ENCODE results near the gene CHST8. TPM values are rescaled to one million over a fixed set of nuclear protein-coding genes. Genes with fewer than 3 reads are reported as not detected.

CHST8 gene
- total RNA-seq, 1 experiment from 2014 or later: 33.5 TPM

- TF ChIP-seq ELF4 (CRISPR knock-in tag; IDR thresholded peaks at IDR 0.05; ENCODE audit: low read depth): no peak
These were observed 174.6 kb downstream of the CHST8 start, which contains the start of gene KCTD15 (continued) for GRCh38 chr19:33796164-33796875.

- Mint-ChIP-seq H3K36me3 (peaks cover 19% of the 10 kb centered on the region), H3K4me3 (peak overlapping the region; percentile 87), H3K27ac (peak overlapping the region; percentile 92), H3K9me3 (no peaks in the 10 kb centered on the region), H3K4me1 (peaks cover 35% of the 10 kb centered on the region), H3K27me3 (ENCODE audit: low read depth) (no peaks in the 10 kb centered on the region)
- peak; percentile 71 for DNase-seq (ENCODE audit: low spot score)
- ChIA-PET CTCF (interaction anchor here (0.8 to 4.2 kb wide), 7 partner anchors 15 to 298 kb away, joined by 3 to 43 read pairs (median 6); no protein-coding TSS in a partner anchor), POLR2A (interaction anchor here (0.6 to 3.6 kb wide), 12 partner anchors 19 to 571 kb away, joined by 3 to 22 read pairs (median 3); no protein-coding TSS in a partner anchor)
- TF ChIP-seq JUN (CRISPR knock-in tag; IDR thresholded peaks at IDR 0.05) (no peak), ARID4B (CRISPR knock-in tag; IDR thresholded peaks at IDR 0.05; ENCODE audit: borderline replicate concordance) (0 out of 2 replicates have a peak, but pooled peaks have one; percentile 12), E2F5 (CRISPR knock-in tag; IDR thresholded peaks at IDR 0.05) (0 out of 2 replicates have a peak, but pooled peaks have one; percentile 43), ZNF423 (CRISPR knock-in tag; IDR thresholded peaks at IDR 0.05) (peak; percentile 95), ZMAT4 (CRISPR knock-in tag; IDR thresholded peaks at IDR 0.05) (no peak), SP1 (CRISPR knock-in tag; conservative IDR thresholded peaks at IDR 0.05) (peak; percentile 24; the same call in 1 of the 2 replicates), USF1 (CRISPR knock-in tag; IDR thresholded peaks at IDR 0.05) (0 out of 2 replicates have a peak, but pooled peaks have one; percentile 11)
- peak; percentile 14 for ATAC-seq
These were observed 176.3 kb downstream of the CHST8 start for GRCh38 chr19:33797802-33798671.

- ATAC-seq: no peak
- Mint-ChIP-seq H3K27ac (peak overlapping the region; percentile 92), H3K4me1 (peaks cover 29% of the 10 kb centered on the region), H3K27me3 (ENCODE audit: low read depth) (no peaks in the 10 kb centered on the region), H3K9me3 (no peaks in the 10 kb centered on the region), H3K4me3 (peak overlapping the region; percentile 87), H3K36me3 (peaks cover 19% of the 10 kb centered on the region)
- ChIA-PET CTCF (interaction anchor here (1.4 to 4.2 kb wide), 4 partner anchors 15 to 298 kb away, joined by 5 to 43 read pairs (median 8); no protein-coding TSS in a partner anchor), POLR2A (interaction anchor here (0.8 to 3.6 kb wide), 7 partner anchors 20 to 347 kb away, joined by 3 to 22 read pairs (median 3); no protein-coding TSS in a partner anchor)
- TF ChIP-seq E2F1 (CRISPR knock-in tag; IDR thresholded peaks at IDR 0.05) (no peak), PRDM15 (CRISPR knock-in tag; IDR thresholded peaks at IDR 0.05) (peak; percentile 4; the same call in 1 of the 2 replicates), E2F5 (CRISPR knock-in tag; IDR thresholded peaks at IDR 0.05) (0 out of 2 replicates have a peak, but pooled peaks have one; percentile 1)
- no peak for DNase-seq (ENCODE audit: low spot score)
These were observed 176.9 kb downstream of the CHST8 start for GRCh38 chr19:33798681-33799111.

Measured in WTC11 (cell line).